ENCODE data around the gene KCNH3.

GRCh38 chr12:49564686-49565405 lies 26.0 kb downstream of the KCNH3 start:
- TF ChIP-seq CTCF (IDR thresholded peaks at IDR 0.05; ENCODE audit: extremely low read depth in 1 of 2, insufficient read depth in 1 of 2, low read depth in 1 of 2, low read length in 2 of 2) (no peak), EZH2 (IDR thresholded peaks at IDR 0.05; ENCODE audit: borderline replicate concordance, low read depth, low read length, severe bottlenecking) (no peak), MAX (IDR thresholded peaks at IDR 0.05; ENCODE audit: insufficient read depth, insufficient read length) (no peak)

All from endothelial cell of umbilical vein (primary cell).